ENCODE data around the gene ZNF512.

Gene ZNF512

DNA sequence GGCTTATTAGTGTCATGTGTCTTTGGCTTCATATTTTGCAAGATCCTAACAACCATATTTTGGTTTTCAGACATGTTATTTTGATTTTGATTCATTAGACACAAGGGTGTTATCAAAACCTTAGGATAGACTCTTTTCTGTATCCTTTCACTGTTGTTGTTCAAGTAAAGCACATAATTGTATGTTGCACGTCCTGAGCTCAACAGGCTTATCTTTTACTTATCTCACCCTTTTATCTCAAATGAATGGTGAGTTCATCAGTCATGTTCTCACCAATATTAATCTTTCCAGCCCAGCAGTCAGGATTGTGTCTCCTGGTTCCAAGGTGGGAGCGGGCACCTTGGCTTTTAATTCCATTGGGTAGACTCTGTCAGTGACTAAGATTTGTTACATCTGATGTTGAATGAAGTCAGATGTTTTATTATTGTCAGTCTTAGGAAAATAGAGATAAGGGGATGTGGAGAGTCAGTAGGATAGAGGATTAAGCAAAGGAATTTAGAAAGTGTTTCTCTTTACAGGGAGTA lies 57.9 kb downstream of the ZNF512 start:
- TF ChIP-seq, protein P1, sequence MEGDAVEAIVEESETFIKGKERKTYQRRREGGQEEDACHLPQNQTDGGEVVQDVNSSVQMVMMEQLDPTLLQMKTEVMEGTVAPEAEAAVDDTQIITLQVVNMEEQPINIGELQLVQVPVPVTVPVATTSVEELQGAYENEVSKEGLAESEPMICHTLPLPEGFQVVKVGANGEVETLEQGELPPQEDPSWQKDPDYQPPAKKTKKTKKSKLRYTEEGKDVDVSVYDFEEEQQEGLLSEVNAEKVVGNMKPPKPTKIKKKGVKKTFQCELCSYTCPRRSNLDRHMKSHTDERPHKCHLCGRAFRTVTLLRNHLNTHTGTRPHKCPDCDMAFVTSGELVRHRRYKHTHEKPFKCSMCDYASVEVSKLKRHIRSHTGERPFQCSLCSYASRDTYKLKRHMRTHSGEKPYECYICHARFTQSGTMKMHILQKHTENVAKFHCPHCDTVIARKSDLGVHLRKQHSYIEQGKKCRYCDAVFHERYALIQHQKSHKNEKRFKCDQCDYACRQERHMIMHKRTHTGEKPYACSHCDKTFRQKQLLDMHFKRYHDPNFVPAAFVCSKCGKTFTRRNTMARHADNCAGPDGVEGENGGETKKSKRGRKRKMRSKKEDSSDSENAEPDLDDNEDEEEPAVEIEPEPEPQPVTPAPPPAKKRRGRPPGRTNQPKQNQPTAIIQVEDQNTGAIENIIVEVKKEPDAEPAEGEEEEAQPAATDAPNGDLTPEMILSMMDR (IDR thresholded peaks at IDR 0.05; ENCODE audit: low read depth, low read length): no peak
- DNase-seq (ENCODE audit: extremely low read depth, low read depth): no peak

DNA sequence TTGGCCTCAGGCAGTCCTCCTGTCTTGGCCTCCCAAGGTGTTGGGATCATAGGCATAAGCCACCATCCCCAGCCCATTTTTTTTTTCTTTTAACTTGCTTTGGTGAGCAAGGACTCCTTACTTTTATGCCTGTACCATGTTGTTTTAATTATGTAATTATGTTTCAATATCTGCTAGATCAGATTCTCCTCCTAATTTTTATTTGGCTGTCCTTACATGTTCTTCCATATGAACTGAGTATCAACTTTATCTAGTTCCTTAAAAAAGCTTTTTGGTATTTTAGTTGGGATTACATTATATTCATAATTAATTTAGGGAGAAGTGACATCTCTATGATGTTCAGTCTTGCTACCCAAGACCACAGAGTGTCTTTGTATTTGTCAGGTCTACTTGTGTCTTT lies 62.4 kb downstream of the ZNF512 start:
- DNase-seq (ENCODE audit: extremely low read depth, low read depth): no peak
- TF ChIP-seq, protein P1 (IDR thresholded peaks at IDR 0.05; ENCODE audit: low read depth, low read length): no peak

DNA sequence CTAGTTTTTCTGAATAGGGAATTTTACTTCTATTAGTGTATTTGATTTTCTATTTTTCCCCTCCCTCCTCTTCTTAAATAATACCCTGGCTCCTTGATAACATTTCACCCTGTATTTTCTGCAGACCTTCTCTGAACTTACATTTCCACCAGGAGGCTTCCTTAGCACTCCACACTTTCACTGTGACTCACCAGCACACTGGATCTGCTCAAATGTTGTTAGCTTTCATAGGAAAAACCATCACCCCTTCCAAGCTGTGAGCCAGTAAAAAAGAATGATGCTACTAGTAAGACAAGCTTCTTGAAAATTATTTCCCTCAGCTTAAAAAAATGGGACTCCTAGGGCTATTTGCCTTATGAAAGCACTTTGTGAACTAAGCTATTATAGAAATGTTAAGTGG lies 64.4 kb downstream of the ZNF512 start:
- TF ChIP-seq, protein P1 (IDR thresholded peaks at IDR 0.05; ENCODE audit: low read depth, low read length): no peak
- no peak for DNase-seq (ENCODE audit: extremely low read depth, low read depth)

DNA sequence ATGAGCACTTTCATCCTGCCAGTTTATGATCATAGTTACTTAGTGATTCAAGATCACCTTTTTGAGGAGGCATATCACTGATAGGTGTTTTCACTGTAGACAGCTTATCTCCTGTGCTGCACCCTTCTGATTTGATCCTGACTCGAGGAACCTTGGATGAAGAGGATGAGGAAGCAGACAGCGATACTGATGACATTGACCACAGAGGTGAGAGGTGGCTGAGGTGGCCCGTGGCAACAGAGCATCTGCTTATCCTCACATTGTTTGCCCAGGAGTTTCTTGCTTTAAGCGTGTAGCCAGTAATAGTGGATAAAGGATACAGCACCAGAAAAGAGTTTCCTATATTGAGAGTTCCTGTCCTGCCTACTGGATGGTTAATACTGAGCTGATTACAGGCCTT lies 64.9 kb downstream of the ZNF512 start:
- no peak for DNase-seq (ENCODE audit: extremely low read depth, low read depth)
- TF ChIP-seq, protein P1 (IDR thresholded peaks at IDR 0.05; ENCODE audit: low read depth, low read length): no peak

DNA sequence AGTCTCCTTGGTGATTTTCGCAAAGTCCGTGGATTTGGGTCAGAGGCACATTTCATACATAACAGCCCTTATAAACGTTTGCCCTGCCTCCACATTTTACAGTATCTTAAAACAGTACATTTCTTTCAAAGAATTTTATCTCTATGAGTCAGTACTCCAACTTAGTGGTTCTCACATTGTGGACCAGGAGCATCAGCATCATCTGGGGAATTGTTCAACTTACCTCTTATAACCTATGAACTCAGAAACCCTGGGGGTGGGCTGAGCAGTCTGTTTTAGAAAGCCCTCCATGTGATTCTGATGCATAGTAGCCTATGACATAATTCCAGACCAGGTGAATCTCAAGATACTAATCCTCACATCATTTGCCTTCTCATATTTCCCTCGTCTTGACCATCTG lies 68.2 kb downstream of the ZNF512 start:
- no peak for DNase-seq (ENCODE audit: extremely low read depth, low read depth)
- TF ChIP-seq, protein P1 (IDR thresholded peaks at IDR 0.05; ENCODE audit: low read depth, low read length): no peak

DNA sequence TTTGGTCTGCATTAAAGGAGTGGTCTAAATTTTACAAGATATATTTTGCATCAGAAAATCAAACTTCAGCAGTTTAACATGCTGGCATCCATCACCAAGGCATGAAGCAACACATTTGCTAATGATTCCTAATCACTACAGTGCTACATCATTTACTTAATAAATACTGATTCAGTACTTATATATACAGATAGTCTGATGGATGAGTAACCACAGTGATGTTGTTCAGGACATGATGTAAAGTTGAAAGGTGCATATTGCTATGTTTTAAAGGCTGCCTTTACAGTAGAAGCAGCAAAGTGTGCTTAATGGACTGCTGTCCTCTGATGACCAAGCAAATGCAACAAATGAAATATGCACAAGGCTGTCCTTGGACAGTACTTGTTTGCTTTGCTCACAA lies 69.5 kb downstream of the ZNF512 start:
- TF ChIP-seq, protein P1 (IDR thresholded peaks at IDR 0.05; ENCODE audit: low read depth, low read length): no peak
- no peak for DNase-seq (ENCODE audit: extremely low read depth, low read depth)

DNA sequence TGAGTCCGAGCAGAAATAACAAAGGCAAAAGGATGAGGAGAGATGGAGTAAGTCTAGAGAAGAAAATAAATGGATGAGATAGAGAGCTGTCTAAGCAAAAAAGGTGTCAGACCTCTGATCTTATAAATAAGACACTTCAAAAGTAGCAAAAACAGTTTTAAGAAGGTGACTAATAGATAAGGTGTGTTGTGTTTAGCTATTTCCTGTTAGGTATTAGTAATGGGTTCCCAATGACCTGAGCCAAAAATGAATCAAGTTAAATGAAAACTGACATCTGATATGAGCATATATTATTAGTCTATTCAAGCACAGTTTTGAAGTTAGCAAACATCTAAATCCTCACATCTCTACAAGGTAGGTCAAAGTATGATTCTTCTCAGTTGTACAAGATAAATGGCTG lies 69.9 kb downstream of the ZNF512 start:
- DNase-seq (ENCODE audit: extremely low read depth, low read depth): no peak
- TF ChIP-seq, protein P1 (IDR thresholded peaks at IDR 0.05; ENCODE audit: low read depth, low read length): no peak
